ENCODE data around the gene SART3. TPM values are rescaled to one million over a fixed set of nuclear protein-coding genes. Genes with fewer than 3 reads are reported as not detected.
A peak's percentile ranks its signal among the peaks of the same experiment; 100 is the strongest.

Gene SART3
- total and polyA plus RNA-seq, 2 of the 13 experiments (the other 11 are each of a cell fraction or from before 2014, with no cell fraction given), result 16.1 to 69.9 TPM

DNA sequence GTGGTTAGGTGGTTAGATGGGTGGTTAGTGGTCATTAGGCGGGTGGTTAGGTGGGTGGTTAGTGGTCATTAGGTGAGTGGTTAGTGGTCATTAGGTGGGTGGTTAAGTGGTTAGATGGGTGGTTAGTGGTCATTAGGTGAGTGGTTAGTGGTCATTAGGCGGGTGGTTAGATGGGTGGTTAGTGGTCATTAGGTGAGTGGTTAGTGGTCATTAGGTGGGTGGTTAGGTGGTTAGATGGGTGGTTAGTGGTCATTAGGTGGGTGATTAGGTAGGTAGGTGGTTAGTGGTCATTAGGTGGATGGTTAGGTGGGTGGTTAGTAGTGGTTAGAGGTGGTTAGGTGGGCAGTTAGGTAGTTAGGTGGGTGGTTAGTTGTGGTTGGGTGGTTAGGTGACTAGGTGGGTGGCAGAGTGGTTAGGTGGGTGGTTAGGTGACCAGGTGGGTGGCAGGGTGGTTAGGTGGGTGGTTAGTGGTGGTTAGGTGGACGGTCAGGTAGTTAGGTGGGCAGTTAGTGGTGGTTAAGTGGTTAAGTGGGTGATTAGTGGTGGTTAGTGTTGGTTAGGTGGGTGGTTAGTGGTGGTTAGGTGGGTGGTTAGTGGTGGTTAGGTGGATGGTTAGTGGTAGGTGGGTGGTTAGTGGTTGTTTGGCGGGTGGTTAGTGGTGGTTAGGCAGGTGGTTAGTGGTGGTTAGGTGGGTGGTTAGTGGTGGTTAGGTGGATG lies 44.9 kb upstream of the SART3 start (continued):
- no peak for TF ChIP-seq KLF12 (CRISPR knock-in tag; IDR thresholded peaks at IDR 0.05; ENCODE audit: borderline replicate concordance)
- no peak for TF ChIP-seq GPBP1L1 (CRISPR knock-in tag; IDR thresholded peaks at IDR 0.05)
- 0 out of 2 replicates have a peak, but pooled peaks have one; percentile 6 for TF ChIP-seq NCOR1 (IDR thresholded peaks at IDR 0.05; ENCODE audit: borderline replicate concordance, low read length)
- no peak for TF ChIP-seq ZNF75D (CRISPR knock-in tag; IDR thresholded peaks at IDR 0.05; ENCODE audit: borderline replicate concordance)

DNA sequence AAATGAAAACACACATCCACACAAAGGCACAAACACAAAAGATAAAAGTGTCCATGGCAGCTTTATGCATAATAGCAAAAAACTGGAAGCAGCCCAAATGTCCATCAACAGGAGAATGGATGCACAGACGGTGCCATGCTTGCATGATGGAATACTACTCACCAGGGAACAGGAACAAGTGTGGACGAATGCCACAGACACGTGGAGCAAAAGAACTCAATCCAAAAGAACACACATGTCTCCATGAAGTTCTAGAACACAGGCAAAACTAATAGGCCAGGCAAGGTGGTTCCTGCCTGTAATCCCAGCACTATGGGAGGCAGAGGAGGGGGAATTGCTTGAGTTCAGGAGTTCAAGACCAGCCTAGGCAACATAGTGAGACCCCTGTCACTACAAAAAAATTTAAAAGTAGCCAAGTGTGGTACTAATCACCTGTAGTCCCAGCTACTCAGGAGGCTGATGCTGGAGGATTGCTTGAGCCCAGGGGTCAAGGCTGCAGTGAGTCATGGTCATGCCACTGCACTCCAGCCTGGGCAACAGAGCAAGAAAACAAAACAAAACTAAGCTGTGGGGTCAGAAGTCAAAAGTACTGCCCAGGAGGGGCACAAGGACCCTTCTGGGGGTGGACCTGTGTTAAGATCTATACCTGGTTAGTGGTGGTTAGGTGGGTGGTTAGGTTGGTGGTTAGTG lies 44.2 kb upstream of the SART3 start:
- DNase-seq (ENCODE audit: low spot score) (peak; percentile 23), ATAC-seq (peak; percentile 12), FAIRE-seq (no peak)
- BruUV-seq (replicated peaks), result no TSS peak
- whole genome bisulfite sequencing (ENCODE audit: low lambda C conversion rate), result 49% methylated on average over 3 of the region's 3 CpGs
- H3K4me1 ChIP-seq (ENCODE audit: insufficient read depth, low read length), result peaks cover 12% of the 10 kb centered on the region
- CTCF ChIA-PET (ENCODE audit: low intra/inter-chr PET ratio, low total read pairs), result no interaction called here
- H3K27ac ChIP-seq (ENCODE audit: extremely low read length, insufficient read depth, low read length), result no peak overlapping the region
- H2AFZ ChIP-seq (ENCODE audit: low read length), result no peak overlapping the region
- no peaks in the 10 kb centered on the region for H3K9me3 ChIP-seq (ENCODE audit: low read length)
- H3K4me2 ChIP-seq (ENCODE audit: low read depth, low read length), result no peak overlapping the region
- POLR2A ChIA-PET, result no interaction called here
- intact Hi-C loops (cut with micrococcal nuclease; ENCODE audit: unreplicated experiment) (no loop called here), in situ Hi-C loops (cut with HindIII; ENCODE audit: extremely low pct_ligation_motif_present, low pct_unique_long_range_greater_than_20kb) (no loop called here)
- no peak overlapping the region for H3K4me3 ChIP-seq (replicated peaks in 1 of 3; ENCODE audit: insufficient read depth in 1 of 3, low read depth in 2 of 3, low read length in 3 of 3)
- H3K36me3 ChIP-seq (replicated peaks in 1 of 2; ENCODE audit: control insufficient read depth in 1 of 2, insufficient read depth in 2 of 2, low read length in 2 of 2), result no peaks in the 10 kb centered on the region
- H3K27me3 ChIP-seq (ENCODE audit: control insufficient read depth in 1 of 2, insufficient read depth in 2 of 2, low read length in 2 of 2), result peaks cover 3 to 13% of the 10 kb centered on the region in 2 experiments; a peak in 2 of 5 replicates
- H4K20me1 ChIP-seq (ENCODE audit: insufficient read depth, low read length), result no peaks in the 10 kb centered on the region
- no peak overlapping the region for H3K9ac ChIP-seq (ENCODE audit: insufficient read depth, low read depth, low read length)
- no peaks in the 10 kb centered on the region for H3K79me2 ChIP-seq (ENCODE audit: insufficient read depth, low read length)
- TF ChIP-seq FOSL2 (CRISPR knock-in tag; IDR thresholded peaks at IDR 0.05), result peak; percentile 85
- TF ChIP-seq ZBTB43 (CRISPR knock-in tag; conservative IDR thresholded peaks at IDR 0.05), result no peak
- peak; percentile 33; the same call in 1 of the 2 replicates for TF ChIP-seq HNF4A (CRISPR knock-in tag; IDR thresholded peaks at IDR 0.05)
- TF ChIP-seq EP300 (IDR thresholded peaks at IDR 0.05; ENCODE audit: low read depth in 2 of 2, low read length in 2 of 2), result 0 out of 4 replicates have a peak, but pooled peaks of 1 of the 2 experiments have one; percentile 51
- TF ChIP-seq EP300 (CRISPR knock-in tag; IDR thresholded peaks at IDR 0.05; ENCODE audit: borderline replicate concordance), result no peak
- TF ChIP-seq BRCA1 (CRISPR knock-in tag; IDR thresholded peaks at IDR 0.05), result no peak
- TF ChIP-seq RFX1 (IDR thresholded peaks at IDR 0.05), result peak; percentile 49; the same call in 1 of the 2 replicates
- TF ChIP-seq NCOR1 (IDR thresholded peaks at IDR 0.05; ENCODE audit: borderline replicate concordance, low read length), result peak; percentile 29; the same call in 1 of the 2 replicates
- no peak for TF ChIP-seq ZNF776 (CRISPR knock-in tag; IDR thresholded peaks at IDR 0.05)
- TF ChIP-seq KDM6A (CRISPR knock-in tag; IDR thresholded peaks at IDR 0.05; ENCODE audit: low read depth), result no peak
- TF ChIP-seq MNT (IDR thresholded peaks at IDR 0.05), result 0 out of 2 replicates have a peak, but pooled peaks have one; percentile 10
- peak; percentile 49; the same call in 1 of the 2 replicates for TF ChIP-seq FOSL1 (CRISPR knock-in tag; IDR thresholded peaks at IDR 0.05; ENCODE audit: borderline replicate concordance)

Measured in HepG2 (cell line).